Measurements from ENCODE around the gene CAV1.
"Not testable (repeated sequence)": the region's sequence is repeated elsewhere in the genome, so short reads cannot be mapped to it uniquely, and the experiment has no call there.

Gene CAV1, protein sequence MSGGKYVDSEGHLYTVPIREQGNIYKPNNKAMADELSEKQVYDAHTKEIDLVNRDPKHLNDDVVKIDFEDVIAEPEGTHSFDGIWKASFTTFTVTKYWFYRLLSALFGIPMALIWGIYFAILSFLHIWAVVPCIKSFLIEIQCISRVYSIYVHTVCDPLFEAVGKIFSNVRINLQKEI

DNA sequence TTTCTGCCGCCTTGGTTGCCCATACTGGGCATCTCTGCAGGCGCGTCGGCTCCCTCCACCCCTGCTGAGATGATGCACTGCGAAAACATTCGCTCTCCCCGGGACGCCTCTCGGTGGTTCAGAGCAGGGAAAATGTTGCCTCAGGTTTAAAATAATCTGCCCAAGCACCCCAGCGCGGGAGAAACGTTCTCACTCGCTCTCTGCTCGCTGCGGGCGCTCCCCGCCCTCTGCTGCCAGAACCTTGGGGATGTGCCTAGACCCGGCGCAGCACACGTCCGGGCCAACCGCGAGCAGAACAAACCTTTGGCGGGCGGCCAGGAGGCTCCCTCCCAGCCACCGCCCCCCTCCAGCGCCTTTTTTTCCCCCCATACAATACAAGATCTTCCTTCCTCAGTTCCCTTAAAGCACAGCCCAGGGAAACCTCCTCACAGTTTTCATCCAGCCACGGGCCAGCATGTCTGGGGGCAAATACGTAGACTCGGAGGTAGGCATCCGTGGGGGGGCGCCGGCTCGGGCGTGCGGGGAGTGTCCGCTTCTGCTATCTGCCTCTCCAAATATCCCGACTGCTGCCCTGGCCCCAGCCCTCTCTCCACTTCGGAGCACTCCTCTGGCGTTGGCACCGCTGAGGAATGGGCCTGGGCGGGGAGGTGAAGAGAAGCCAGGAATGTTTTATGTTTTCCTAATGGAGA, at the start of gene CAV1:
TSS of gene CAV1 (plus strand) at position 428 of the 689 bp plus-strand sequence. CDS start at position 455, 27 bp downstream.
- peak; percentile 60 for DNase-seq (ENCODE audit: low spot score)

GRCh38 chr7:116477625-116478024, 47.2 kb upstream of the CAV1 start:
- no peak for DNase-seq (ENCODE audit: low spot score)

GRCh38 chr7:116478834-116479233, 46.0 kb upstream of the CAV1 start:
- no peak for DNase-seq (ENCODE audit: low spot score)

DNA sequence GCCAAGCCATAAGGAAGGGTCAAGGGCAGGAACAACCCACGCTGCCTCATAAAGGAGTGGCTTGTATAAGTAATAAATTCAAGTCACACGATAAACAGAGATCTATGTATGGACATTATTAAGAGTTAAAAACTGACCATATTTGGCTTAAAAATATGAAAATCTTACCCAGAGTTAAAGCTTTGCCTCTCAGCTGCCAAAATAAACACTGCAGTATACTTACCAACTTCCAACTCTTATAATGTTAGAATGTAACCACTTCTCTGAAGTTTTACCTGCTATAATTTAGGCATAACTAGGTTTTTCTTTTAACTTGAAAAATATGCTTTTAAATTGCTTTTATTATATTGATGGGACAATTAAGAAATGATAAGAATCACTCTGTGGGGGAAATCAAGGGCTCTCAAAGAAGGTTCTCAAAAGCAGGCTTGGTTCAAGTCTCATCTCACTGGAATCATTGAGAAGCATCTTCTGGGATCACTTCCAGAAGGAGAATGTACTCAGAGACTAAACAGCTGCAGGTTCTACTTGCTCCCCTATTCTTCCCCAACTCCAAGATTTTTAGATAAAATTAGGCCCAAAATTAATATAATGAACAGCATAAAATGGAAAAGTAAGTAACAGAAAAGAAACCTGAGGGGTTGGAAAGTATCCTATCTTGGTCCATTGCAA, 41.4 kb upstream of the CAV1 start:
- DNase-seq (ENCODE audit: low spot score): no peak

DNA sequence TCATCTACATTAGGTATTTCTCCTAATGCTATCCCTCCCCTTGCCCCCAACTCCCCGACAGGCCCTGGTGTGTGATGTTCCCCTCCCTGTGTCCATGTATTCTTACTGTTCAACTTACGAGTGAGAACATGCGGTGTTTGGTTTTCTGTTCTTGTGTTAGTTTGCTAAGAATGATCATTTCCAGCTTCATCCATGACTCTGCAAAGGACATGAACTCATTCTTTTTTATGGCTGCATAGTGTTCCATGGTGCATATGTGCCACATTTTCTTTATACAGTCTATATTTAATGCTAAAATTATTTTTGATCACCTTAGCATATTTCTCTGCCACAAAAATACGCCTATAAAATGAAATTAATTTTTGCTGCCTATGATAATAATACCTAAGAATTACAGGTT, 40.4 kb upstream of the CAV1 start:
- DNase-seq (ENCODE audit: low spot score): not testable (repeated sequence)

GRCh38 chr7:116487907-116488521, 36.8 kb upstream of the CAV1 start:
- no peak for DNase-seq (ENCODE audit: low spot score)

DNA sequence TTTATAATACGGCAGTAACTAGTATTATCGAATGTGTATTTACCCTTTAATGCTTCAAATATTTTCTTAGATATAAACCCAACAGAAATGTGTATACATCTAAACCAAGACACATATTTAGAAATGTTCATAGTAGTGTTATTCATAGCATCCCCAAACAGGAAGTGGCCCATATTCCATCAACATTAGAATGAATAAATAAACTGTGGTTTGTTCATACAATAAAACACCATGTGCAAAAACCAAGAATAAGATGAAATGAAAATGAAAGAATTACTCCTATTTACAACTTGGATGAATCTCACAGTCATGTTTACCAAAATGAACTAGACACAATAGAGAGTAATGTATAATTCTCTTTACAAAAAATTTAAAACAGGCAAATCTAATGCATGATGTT, 34.5 kb upstream of the CAV1 start:
- DNase-seq (ENCODE audit: low spot score): no peak

- no peak for DNase-seq (ENCODE audit: low spot score)
Observed at GRCh38 chr7:116491887-116492653, 32.8 kb upstream of the CAV1 start.

DNA sequence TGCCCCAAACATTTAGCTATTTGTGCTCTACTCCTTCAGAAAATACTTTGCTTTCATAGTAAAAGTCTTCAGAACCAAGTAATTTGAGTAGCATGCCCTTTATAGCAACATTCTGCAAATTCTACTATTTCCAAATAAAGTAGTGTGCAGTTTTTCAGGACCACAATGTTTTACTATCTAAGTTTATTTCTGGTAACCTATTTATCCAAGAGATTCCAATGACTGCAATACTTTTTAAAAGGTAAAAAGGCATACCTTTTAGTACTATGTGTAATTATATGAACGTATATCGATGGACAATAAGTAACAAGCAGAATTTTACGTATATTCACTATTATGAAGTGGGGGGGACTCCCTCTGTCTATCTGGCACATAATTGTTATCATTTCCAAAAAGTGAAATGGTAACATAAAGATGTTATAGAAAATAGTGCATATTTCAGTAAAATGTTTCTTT, 32.2 kb upstream of the CAV1 start:
- no peak for DNase-seq (ENCODE audit: low spot score)

DNA sequence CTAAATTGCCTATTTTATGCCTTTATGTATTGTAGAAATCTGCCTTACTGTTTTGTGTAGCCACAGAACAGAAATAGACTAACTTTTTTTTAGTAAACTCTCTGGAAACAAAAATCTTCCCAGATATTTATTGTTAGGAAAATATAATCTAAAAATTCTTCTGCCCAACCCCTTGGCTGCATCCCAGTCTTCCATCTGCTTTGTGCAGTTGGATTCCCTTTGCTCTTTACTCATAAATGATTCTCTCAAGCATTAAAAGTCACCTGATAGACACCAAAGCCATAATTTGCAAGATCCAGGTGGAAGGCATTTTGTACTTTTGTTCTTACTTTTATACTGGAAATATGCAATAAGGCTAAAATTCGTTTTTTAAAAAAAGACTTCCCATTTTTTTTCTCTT, 31.4 kb upstream of the CAV1 start:
- DNase-seq (ENCODE audit: low spot score): no peak

DNA sequence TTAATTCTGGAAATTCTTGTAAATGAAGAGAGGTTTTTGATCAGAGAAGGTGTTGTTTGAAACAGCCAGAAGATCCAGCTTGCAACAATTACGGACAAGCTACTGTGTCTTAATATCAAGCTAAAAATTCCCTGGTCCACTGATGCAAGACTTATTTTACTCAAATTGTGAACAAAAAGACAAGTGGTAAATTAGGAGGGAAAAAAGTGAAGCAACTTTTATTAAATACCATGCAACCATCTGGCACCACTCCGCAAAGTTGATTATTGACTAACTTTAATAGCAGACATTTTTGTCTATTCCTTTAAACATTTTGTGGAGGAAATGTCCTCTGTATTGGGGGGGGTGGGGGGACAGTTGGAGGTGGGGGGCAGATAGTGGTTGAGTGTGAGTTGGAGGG, 30.4 kb upstream of the CAV1 start:
- DNase-seq (ENCODE audit: low spot score): no peak

- DNase-seq (ENCODE audit: low spot score): no peak
Observed at GRCh38 chr7:116495736-116496135, 29.1 kb upstream of the CAV1 start.

DNA sequence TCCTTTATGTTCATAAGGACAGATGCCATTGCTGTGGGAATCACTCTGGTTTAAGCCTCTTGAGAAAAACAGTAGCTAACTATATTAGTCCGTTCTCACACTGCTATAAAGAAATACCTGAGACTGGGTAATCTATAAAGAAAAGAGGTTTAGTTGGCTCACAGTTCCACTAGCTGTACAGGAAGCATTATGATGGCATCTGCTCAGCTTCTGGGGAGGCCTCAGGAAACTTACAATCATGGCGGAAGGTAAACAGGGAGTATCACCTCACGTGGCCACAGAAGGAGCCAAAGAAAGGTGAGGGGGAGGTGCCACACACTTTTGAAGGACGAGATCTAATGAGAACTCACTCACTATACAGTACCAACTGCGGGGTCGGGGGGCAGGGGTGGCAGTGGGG, 28.2 kb upstream of the CAV1 start:
- no peak for DNase-seq (ENCODE audit: low spot score)

GRCh38 chr7:116497708-116498107, 27.1 kb upstream of the CAV1 start:
- DNase-seq (ENCODE audit: low spot score): no peak

- DNase-seq (ENCODE audit: low spot score): peak; percentile 54
Observed at GRCh38 chr7:116499168-116500077, 25.4 kb upstream of the CAV1 start, which contains the start of gene CAV2. Gene CAV2 (plus strand): TSS chr7:116499738. CDS start chr7:116499782, 44 bp downstream.

DNA sequence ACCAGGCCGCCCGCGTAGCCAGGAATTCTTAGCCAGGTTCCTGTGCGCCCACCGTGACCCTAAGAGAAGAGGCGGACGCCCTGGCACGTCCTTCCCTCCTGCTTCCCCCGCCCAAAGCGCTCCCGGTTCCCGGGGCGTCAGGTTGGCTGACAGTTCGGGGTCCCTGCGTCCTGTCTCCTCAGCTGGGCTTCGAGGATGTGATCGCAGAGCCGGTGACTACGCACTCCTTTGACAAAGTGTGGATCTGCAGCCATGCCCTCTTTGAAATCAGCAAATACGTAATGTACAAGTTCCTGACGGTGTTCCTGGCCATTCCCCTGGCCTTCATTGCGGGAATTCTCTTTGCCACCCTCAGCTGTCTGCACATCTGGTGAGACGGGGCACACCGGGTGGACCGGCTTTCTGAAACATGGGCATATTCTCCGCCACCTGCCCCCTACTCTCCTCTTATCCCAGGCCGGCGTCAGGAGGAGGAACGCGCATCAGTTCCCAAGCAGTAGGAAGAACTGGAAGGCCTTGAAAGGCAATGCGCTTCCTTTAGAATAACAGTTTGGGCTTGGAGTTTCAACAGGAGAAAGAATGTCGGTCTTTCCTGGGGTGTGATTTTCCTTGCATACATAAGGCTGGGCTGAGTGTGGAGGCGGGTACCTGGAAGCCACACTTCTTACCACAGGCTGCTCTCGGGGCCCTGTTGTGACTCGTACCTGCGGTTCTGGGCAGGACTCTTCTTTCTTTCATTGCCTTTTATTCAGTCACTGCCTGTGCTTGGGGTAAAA, 24.6 kb upstream of the CAV1 start:
- DNase-seq (ENCODE audit: low spot score): peak; percentile 11

DNA sequence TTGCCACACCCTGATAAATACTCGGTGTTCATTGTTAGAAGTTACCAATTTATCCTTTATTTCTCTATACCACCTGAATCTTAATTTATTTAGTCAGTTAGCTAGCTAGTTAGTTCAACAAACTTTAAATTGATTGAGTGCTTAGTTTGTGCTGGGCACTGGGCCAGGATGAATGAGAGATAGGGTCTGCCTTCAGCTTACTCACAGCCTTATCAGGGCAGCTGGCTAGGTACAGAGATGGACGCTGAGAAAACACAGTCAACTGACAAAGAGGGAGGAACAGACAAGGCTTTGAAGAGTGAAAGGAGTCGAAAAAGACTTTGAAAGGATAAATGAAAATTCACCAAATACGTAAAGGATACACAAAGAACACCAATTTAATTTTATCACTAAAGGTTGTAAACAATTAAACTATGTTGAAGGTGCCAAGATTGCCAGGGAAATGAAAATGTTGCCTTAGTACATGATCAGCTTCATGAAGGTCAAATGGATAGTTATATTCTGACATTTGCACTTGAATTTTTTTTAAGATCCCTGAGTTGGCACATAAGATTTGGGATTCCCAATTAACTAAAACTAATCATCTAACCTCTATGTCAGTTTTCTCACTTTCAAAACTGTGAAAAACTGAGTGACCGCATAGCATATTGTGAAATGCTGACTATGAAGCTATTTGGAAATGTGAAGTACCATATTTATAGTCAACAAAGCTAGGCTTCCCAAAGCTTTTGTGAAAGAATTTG, 23.2 kb upstream of the CAV1 start:
- DNase-seq (ENCODE audit: low spot score): peak; percentile 26

DNA sequence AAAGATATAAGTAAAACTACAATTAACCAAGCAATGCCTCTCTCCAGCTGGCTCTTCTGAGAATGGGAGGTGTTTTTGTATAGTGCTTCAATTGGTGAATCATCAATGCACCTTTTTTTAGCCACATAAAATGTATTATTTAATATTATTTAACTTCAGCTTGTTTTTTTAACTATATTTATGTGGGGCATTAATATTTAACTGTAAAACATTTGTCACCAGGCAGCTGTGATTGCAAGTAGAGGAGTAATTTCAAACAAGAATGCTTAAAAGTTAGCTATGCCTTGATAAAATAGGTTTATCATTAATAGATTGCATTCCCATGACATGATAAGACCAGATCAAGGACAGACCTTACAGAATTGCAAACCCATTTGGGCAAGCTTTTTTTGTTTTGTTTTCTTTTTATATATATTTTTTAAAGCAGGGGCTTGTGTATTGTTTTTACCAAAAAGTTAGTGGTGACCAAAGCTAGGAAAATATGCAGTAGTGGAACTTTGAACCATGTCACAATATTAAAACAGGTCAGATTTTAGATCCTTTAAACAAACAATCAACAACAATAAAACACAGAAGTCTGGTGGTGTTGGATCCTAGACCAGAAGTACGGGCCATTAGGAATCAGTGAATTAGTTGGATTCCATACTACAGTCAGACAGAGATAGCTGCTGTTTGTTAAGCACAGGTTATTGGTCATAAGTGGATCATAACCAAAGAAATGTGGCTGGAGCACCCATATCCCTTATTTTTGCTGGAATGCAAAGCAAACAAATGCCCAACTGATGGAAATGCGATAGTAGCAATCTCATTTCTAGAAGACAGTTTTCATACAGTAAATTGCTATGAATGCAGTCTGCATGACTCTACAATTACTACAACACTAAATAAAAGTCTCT, 22.4 kb upstream of the CAV1 start:
- peak; percentile 22 for DNase-seq (ENCODE audit: low spot score)
